ENCODE data around the gene LARP1B.

LARP1B gene

DNA sequence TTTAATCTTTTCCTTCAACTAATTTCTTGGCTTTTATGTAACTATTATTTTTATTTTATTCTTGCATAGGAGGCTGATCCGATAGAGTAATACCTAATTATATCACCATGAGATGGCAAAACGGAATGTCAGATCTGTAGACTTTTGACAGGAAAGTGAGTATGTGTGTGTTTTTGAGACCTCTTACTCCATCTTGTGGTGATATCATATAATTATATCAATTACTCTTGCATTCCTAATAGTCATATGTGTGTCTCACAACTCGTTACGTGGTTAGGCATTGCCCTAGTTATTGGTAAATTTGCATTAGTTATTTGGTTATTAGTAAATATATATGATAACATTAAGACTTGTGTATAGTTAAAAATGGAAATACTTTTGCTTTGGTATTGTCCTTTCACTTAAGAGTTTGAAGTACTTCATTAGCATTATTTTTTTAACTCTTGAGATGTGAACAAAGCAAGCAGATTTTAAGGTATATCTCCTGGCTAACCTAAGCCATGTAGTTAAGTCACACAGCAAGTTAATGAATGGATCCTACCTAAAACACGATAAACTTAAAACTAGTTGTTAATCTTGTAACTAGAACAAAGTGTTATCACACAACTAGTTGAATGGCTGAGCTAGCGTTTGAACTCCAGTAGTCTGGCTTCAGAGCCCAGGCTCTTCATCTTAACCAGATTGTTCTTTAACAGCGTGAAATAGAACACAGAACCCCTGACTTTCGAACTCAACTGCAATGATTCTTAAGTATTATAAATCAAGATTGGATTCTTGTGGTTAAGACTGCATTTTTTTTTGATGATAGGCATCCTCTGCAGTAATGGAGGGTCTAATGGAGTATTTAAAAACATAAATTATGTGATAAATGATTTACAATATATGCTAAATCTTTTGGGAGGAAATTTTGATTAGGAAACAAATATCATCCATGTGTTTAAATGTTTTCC is 159.4 kb downstream of the LARP1B start:
- H3K4me1 ChIP-seq (ENCODE audit: control insufficient read depth in 5 of 5, insufficient read depth in 5 of 5, low read length in 5 of 5) = peaks cover 0 to 6% (median 0%) of the 10 kb centered on the region in 5 donors
- H3K4me3 ChIP-seq (ENCODE audit: low read depth in 1 of 5, low read length in 5 of 5) = no peak overlapping the region
- H3K27me3 ChIP-seq (ENCODE audit: control insufficient read depth in 5 of 5, insufficient read depth in 4 of 5, low read length in 5 of 5) = no peaks in the 10 kb centered on the region
- H3K27ac ChIP-seq (ENCODE audit: low read depth, low read length) = no peak overlapping the region
- H3K9ac ChIP-seq (ENCODE audit: low read length in 5 of 5) = no peak overlapping the region
- H3K9me3 ChIP-seq (ENCODE audit: control insufficient read depth in 5 of 5, low read length in 5 of 5) = no peaks in the 10 kb centered on the region
- no peaks in the 10 kb centered on the region for H3K36me3 ChIP-seq (ENCODE audit: control insufficient read depth in 5 of 5, insufficient read depth in 5 of 5, low read length in 5 of 5)

DNA sequence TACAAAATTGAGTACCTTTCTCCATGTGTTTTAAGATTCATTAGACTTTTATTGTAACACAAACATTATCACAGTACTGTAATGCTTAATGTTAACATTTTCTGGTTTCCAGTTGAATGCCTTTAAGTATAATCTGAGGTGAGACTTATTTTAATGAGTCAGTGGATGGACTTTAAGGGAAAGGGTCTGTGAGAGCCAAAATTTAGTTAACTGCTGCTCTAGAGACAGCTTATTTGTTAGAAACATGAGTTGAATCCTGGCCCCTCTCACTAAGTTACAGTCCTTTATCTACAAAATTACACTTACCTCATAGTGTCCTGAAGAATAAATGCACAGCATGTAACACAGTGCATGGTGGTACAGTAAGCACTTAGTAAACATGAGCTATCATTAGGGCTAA is 160.5 kb downstream of the LARP1B start:
- no peak overlapping the region for H3K9ac ChIP-seq (ENCODE audit: low read length in 5 of 5)
- no peak overlapping the region for H3K4me3 ChIP-seq (ENCODE audit: low read depth in 1 of 5, low read length in 5 of 5)
- no peaks in the 10 kb centered on the region for H3K36me3 ChIP-seq (ENCODE audit: control insufficient read depth in 5 of 5, insufficient read depth in 5 of 5, low read length in 5 of 5)
- no peaks in the 10 kb centered on the region for H3K9me3 ChIP-seq (ENCODE audit: control insufficient read depth in 5 of 5, low read length in 5 of 5)
- no peaks in the 10 kb centered on the region for H3K27me3 ChIP-seq (ENCODE audit: control insufficient read depth in 5 of 5, insufficient read depth in 4 of 5, low read length in 5 of 5)
- H3K4me1 ChIP-seq (ENCODE audit: control insufficient read depth in 5 of 5, insufficient read depth in 5 of 5, low read length in 5 of 5) = peaks cover 0 to 6% (median 0%) of the 10 kb centered on the region in 5 donors
- no peak overlapping the region for H3K27ac ChIP-seq (ENCODE audit: low read depth, low read length)

DNA sequence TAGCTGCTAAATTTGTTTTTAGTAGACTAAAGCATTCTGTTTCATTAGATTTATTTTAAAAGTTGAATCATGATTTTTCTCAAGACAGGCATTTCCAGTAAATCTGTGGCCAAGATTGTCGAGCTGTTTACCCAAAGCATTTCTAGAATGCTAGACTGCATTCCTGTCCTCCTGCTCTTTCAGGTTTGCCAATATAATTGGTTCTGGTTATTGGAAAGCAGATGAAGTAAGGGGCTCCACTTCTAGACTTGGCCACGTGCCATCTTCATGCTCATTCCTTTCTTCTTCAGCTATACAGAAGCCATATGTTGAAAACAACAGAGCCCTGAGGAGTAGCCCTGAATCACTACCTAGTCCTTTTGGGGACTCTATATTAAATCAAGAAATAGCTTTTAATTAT is 164.0 kb downstream of the LARP1B start:
- Histone ChIP-seq H3K27me3 (ENCODE audit: control insufficient read depth in 5 of 5, insufficient read depth in 4 of 5, low read length in 5 of 5) (no peaks in the 10 kb centered on the region), H3K9me3 (ENCODE audit: control insufficient read depth in 5 of 5, low read length in 5 of 5) (no peaks in the 10 kb centered on the region)

DNA sequence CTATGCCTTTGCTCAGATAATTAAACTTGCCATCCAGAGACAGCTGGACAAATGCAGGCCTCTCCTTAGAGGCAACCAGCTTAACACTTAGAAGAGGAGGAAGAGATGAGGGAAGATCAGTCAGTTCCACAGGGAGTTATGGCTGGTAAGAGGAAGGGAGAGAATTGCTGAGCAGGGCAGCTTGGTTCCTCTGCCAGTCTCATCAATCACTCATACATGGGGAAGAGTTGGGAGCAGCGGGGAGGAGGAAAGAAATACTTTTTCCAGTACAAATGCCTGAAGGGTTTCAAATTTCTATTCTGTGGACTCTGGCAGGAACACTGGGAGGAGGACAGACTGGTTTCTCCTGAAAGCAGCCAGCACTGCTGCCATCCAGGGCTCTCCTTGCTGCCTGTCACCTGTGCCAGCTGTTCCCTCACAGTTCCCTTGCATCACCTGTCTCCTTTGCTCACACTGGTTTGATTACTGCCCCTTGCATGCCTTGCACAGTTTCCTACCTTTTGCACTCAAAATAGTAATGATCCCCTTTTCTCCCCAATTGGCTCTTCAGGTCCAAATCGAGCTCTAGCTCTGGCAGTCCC is 167.0 kb downstream of the LARP1B start:
- peaks cover 0 to 15% (median 0%) of the 10 kb centered on the region in 5 donors for H3K4me1 ChIP-seq (ENCODE audit: control insufficient read depth in 5 of 5, insufficient read depth in 5 of 5, low read length in 5 of 5)
- no peaks in the 10 kb centered on the region for H3K27me3 ChIP-seq (ENCODE audit: control insufficient read depth in 5 of 5, insufficient read depth in 4 of 5, low read length in 5 of 5)
- H3K36me3 ChIP-seq (ENCODE audit: control insufficient read depth in 5 of 5, insufficient read depth in 5 of 5, low read length in 5 of 5) = no peaks in the 10 kb centered on the region
- H3K27ac ChIP-seq (ENCODE audit: low read depth, low read length) = peak overlapping the region; percentile 32
- H3K4me3 ChIP-seq (ENCODE audit: low read depth in 1 of 5, low read length in 5 of 5) = no peak overlapping the region
- H3K9me3 ChIP-seq (ENCODE audit: control insufficient read depth in 5 of 5, low read length in 5 of 5) = no peaks in the 10 kb centered on the region
- H3K9ac ChIP-seq (ENCODE audit: low read length in 5 of 5) = peak overlapping the region in 1 of 5 donors; percentile 36

More for the DNA sequence above, 164.0 kb downstream of the LARP1B start:
- no peaks in the 10 kb centered on the region for H3K36me3 ChIP-seq (ENCODE audit: control insufficient read depth in 5 of 5, insufficient read depth in 5 of 5, low read length in 5 of 5)
- peaks cover 0 to 21% (median 0%) of the 10 kb centered on the region in 5 donors for H3K4me1 ChIP-seq (ENCODE audit: control insufficient read depth in 5 of 5, insufficient read depth in 5 of 5, low read length in 5 of 5)
- no peak overlapping the region for H3K27ac ChIP-seq (ENCODE audit: low read depth, low read length)
- H3K4me3 ChIP-seq (ENCODE audit: low read depth in 1 of 5, low read length in 5 of 5) = no peak overlapping the region
- H3K9ac ChIP-seq (ENCODE audit: low read length in 5 of 5) = no peak overlapping the region

DNA sequence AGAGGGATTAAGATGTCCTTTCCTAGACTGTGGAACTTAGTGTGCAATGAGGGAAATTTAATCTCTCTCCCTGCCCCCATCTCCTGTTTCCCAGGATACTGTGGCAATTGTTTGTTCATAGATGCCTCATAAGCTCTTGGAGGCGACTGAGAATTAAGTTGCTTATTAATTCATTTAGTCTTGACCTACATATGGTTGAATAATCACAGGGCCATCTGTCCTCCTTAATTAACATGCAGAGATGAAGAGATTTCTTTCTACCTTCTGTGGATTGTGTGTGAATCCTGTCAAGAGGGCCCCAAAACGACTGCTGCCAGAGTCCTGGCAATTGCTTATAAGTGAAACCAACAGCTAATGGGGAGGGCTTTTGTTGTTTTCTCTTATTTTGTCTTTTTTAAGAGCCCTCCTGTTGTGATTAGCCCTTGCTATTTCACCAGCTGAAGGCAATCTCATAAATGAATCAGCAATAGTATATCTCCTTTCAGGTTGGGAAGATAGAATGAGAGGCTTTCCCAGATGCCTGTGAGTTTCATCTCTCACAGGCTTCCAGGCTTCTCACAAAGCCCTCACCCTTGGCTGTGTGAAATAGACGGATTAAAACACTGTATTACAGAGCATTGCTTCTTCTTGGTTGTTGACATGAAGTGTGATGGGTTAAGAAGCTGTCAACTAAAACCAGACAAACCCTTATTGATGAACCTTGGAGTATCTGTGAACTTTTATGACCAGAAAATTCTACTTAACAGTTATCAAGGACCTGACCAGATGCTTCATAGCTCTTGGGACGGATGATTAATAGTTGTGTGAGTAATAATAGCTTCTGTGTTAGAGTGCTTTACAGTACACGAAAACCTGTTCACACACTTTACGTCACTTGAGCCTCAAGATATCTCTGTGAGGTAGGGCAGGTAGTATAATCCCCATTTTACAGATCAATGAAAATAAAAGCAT is 168.0 kb downstream of the LARP1B start:
- no peak overlapping the region for H3K9ac ChIP-seq (ENCODE audit: low read length in 5 of 5)
- H3K9me3 ChIP-seq (ENCODE audit: control insufficient read depth in 5 of 5, low read length in 5 of 5) = no peaks in the 10 kb centered on the region
- no peak overlapping the region for H3K4me3 ChIP-seq (ENCODE audit: low read depth in 1 of 5, low read length in 5 of 5)
- H3K27ac ChIP-seq (ENCODE audit: low read depth, low read length) = no peak overlapping the region
- peaks cover 0 to 15% (median 0%) of the 10 kb centered on the region in 5 donors for H3K4me1 ChIP-seq (ENCODE audit: control insufficient read depth in 5 of 5, insufficient read depth in 5 of 5, low read length in 5 of 5)
- H3K27me3 ChIP-seq (ENCODE audit: control insufficient read depth in 5 of 5, insufficient read depth in 4 of 5, low read length in 5 of 5) = no peaks in the 10 kb centered on the region
- H3K36me3 ChIP-seq (ENCODE audit: control insufficient read depth in 5 of 5, insufficient read depth in 5 of 5, low read length in 5 of 5) = no peaks in the 10 kb centered on the region

DNA sequence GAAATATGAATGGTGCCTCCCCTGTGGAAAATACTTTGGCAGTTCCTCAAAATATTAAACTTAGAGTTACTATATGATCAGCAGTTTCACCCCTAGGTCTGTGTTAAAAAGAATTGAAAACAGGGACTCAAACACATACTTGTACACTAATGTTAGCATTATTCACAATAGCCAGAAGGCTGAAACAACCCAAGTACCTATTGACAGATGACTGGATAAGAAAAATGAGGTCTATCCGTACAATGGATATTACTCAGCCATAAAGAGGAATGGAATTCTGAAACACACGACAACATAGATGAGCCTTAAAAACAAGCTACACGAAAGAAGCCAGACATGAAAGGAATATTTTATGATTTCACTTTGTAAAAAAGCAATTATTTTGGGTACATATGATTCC is 171.6 kb downstream of the LARP1B start:
- H3K4me3 ChIP-seq (ENCODE audit: low read depth in 1 of 5, low read length in 5 of 5) = no peak overlapping the region
- H3K9ac ChIP-seq (ENCODE audit: low read length in 5 of 5) = no peak overlapping the region
- H3K9me3 ChIP-seq (ENCODE audit: control insufficient read depth in 5 of 5, low read length in 5 of 5) = no peaks in the 10 kb centered on the region
- no peaks in the 10 kb centered on the region for H3K36me3 ChIP-seq (ENCODE audit: control insufficient read depth in 5 of 5, insufficient read depth in 5 of 5, low read length in 5 of 5)
- H3K4me1 ChIP-seq (ENCODE audit: control insufficient read depth in 5 of 5, insufficient read depth in 5 of 5, low read length in 5 of 5) = peaks cover 0 to 8% (median 0%) of the 10 kb centered on the region in 5 donors
- H3K27ac ChIP-seq (ENCODE audit: low read depth, low read length) = no peak overlapping the region
- H3K27me3 ChIP-seq (ENCODE audit: control insufficient read depth in 5 of 5, insufficient read depth in 4 of 5, low read length in 5 of 5) = no peaks in the 10 kb centered on the region

DNA sequence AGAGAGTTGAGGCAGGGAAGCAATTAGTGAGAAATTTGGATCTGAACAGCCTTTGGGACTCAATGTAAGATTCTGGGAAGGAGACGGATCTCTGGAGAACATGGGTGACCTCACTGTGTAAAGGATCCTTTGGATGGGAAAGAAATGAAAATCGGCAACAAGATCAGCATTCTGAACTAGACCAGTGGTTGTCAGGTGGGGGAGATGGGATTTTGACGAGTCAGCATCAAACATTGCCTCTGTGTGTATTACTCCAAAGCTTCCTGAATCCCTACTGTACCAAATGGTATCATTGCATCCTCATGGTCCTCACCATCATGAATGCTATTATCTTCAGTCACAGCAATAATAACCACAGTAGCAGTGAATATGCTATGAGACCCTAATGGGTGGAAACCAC is 173.7 kb downstream of the LARP1B start:
- H3K9ac ChIP-seq (ENCODE audit: low read length in 5 of 5) = no peak overlapping the region
- no peaks in the 10 kb centered on the region for H3K36me3 ChIP-seq (ENCODE audit: control insufficient read depth in 5 of 5, insufficient read depth in 5 of 5, low read length in 5 of 5)
- no peaks in the 10 kb centered on the region for H3K27me3 ChIP-seq (ENCODE audit: control insufficient read depth in 5 of 5, insufficient read depth in 4 of 5, low read length in 5 of 5)
- no peak overlapping the region for H3K27ac ChIP-seq (ENCODE audit: low read depth, low read length)
- no peak overlapping the region for H3K4me3 ChIP-seq (ENCODE audit: low read depth in 1 of 5, low read length in 5 of 5)
- no peaks in the 10 kb centered on the region for H3K9me3 ChIP-seq (ENCODE audit: control insufficient read depth in 5 of 5, low read length in 5 of 5)
- no peaks in the 10 kb centered on the region for H3K4me1 ChIP-seq (ENCODE audit: control insufficient read depth in 5 of 5, insufficient read depth in 5 of 5, low read length in 5 of 5)

DNA sequence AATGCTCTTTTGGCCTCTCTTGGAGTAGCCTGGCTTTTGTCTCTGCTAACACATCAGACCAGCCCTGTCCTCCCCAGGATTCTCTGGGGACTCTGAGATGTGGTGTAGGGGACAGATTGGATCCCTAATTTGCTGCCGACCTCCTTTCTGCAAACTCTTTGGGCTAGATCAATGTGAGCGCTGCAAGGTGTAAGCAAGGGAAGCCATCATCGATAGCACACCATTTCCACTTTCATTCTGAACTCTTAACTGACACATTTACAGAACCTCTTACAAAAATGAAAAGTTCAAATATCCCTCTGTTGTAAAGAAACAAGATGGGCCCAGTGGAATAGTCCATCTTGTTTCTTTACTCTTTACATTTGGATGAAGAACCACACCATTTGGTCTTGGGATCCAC is 179.9 kb downstream of the LARP1B start:
- Histone ChIP-seq H3K9me3 (ENCODE audit: control insufficient read depth in 5 of 5, low read length in 5 of 5) (no peaks in the 10 kb centered on the region), H3K4me3 (ENCODE audit: low read depth in 1 of 5, low read length in 5 of 5) (no peak overlapping the region), H3K9ac (ENCODE audit: low read length in 5 of 5) (peak overlapping the region in 3 of 5 donors; percentile 11 to 84 (median 68)), H3K36me3 (ENCODE audit: control insufficient read depth in 5 of 5, insufficient read depth in 5 of 5, low read length in 5 of 5) (no peaks in the 10 kb centered on the region), H3K27me3 (ENCODE audit: control insufficient read depth in 5 of 5, insufficient read depth in 4 of 5, low read length in 5 of 5) (peaks cover 0 to 3% (median 0%) of the 10 kb centered on the region in 5 donors), H3K27ac (ENCODE audit: low read depth, low read length) (peak overlapping the region; percentile 90), H3K4me1 (ENCODE audit: control insufficient read depth in 5 of 5, insufficient read depth in 5 of 5, low read length in 5 of 5) (peaks cover 0 to 19% (median 15%) of the 10 kb centered on the region in 5 donors)

DNA sequence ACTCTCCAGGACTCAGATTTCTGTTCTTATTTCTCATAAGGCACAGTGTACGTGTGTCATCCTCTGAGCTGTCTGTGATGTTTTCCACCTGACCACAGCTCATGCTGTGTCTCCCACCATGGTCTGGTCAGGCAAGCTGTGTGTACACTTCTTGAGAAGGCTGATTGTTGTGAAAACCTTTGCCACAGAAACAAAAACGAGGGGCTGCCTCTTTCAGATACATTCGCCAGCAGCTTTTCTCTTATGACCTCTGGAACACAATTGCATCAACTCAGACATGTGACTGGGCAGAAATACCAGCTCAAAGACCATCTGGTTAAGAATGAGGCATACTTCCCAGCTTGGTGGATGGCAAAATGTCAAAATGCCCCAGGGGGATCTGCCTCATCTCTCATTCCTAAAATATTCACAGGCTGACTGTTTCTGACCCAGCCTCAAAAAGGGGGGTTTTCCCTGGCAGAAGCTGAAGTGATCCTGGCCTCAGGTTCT is 180.4 kb downstream of the LARP1B start:
- H3K4me1 ChIP-seq (ENCODE audit: control insufficient read depth in 5 of 5, insufficient read depth in 5 of 5, low read length in 5 of 5) = peaks cover 0 to 19% (median 15%) of the 10 kb centered on the region in 5 donors
- no peak overlapping the region for H3K4me3 ChIP-seq (ENCODE audit: low read depth in 1 of 5, low read length in 5 of 5)
- no peaks in the 10 kb centered on the region for H3K9me3 ChIP-seq (ENCODE audit: control insufficient read depth in 5 of 5, low read length in 5 of 5)
- peak overlapping the region in 3 of 5 donors; percentile 11 to 84 (median 68) for H3K9ac ChIP-seq (ENCODE audit: low read length in 5 of 5)
- H3K27ac ChIP-seq (ENCODE audit: low read depth, low read length) = peak overlapping the region; percentile 90
- peaks cover 0 to 3% (median 0%) of the 10 kb centered on the region in 5 donors for H3K27me3 ChIP-seq (ENCODE audit: control insufficient read depth in 5 of 5, insufficient read depth in 4 of 5, low read length in 5 of 5)
- H3K36me3 ChIP-seq (ENCODE audit: control insufficient read depth in 5 of 5, insufficient read depth in 5 of 5, low read length in 5 of 5) = no peaks in the 10 kb centered on the region

Measured in subcutaneous abdominal adipose tissue (tissue), 5 donors.